HG03432 (cell line): ENCODE data around the gene NEAT1.

ENCODE experiments used
- ATAC-seq: cut with Tn5 transposase; IDR thresholded peaks from one replicate; pipeline ENCODE4 v1.9.1; 2021; ENCODE audit warnings: mild to moderate bottlenecking, moderate library complexity; ENCODE audit not compliant: unreplicated experiment

Gene NEAT1

GRCh38 chr11:65389294-65389980 lies 33.2 kb upstream of the NEAT1 start:
- ATAC-seq, result no peak

- no peak for ATAC-seq
Observed at GRCh38 chr11:65390099-65390941, 32.3 kb upstream of the NEAT1 start.

- ATAC-seq, result no peak
Observed at GRCh38 chr11:65390996-65391395, 31.6 kb upstream of the NEAT1 start.

- no peak for ATAC-seq
Observed at GRCh38 chr11:65392186-65392829, 30.3 kb upstream of the NEAT1 start.

GRCh38 chr11:65392899-65393298 lies 29.7 kb upstream of the NEAT1 start:
- no peak for ATAC-seq

- ATAC-seq, result no peak
Observed at GRCh38 chr11:65393513-65394079, 29.0 kb upstream of the NEAT1 start.

GRCh38 chr11:65394125-65394536 lies 28.5 kb upstream of the NEAT1 start:
- no peak for ATAC-seq

- no peak for ATAC-seq
Observed at GRCh38 chr11:65395961-65396530, 26.6 kb upstream of the NEAT1 start.

GRCh38 chr11:65396769-65397745 lies 25.5 kb upstream of the NEAT1 start:
- no peak for ATAC-seq

GRCh38 chr11:65398362-65398910 lies 24.2 kb upstream of the NEAT1 start:
- no peak for ATAC-seq

GRCh38 chr11:65399249-65399648 lies 23.3 kb upstream of the NEAT1 start:
- ATAC-seq, result no peak

GRCh38 chr11:65399845-65400244 lies 22.8 kb upstream of the NEAT1 start:
- no peak for ATAC-seq

- ATAC-seq, result no peak
Observed at GRCh38 chr11:65400307-65401072, 22.1 kb upstream of the NEAT1 start.

GRCh38 chr11:65401073-65401802 lies 21.4 kb upstream of the NEAT1 start:
- ATAC-seq, result no peak

- ATAC-seq, result no peak
Observed at GRCh38 chr11:65401803-65402248, 20.8 kb upstream of the NEAT1 start.

GRCh38 chr11:65402790-65403189 lies 19.8 kb upstream of the NEAT1 start:
- ATAC-seq, result no peak

GRCh38 chr11:65403607-65404121 lies 18.9 kb upstream of the NEAT1 start:
- ATAC-seq, result no peak

GRCh38 chr11:65404210-65404609 lies 18.4 kb upstream of the NEAT1 start:
- no peak for ATAC-seq
